GM19372 (cell line): ENCODE results near the gene BPIFB6.

Experiments used
- ATAC-seq: cut with Tn5 transposase; IDR thresholded peaks from one replicate; pipeline ENCODE4 v1.9.1; 2021; ENCODE audit warnings: mild to moderate bottlenecking, low read depth, moderate library complexity; ENCODE audit not compliant: unreplicated experiment

The BPIFB6 gene

GRCh38 chr20:33015114-33015484 lies 16.3 kb upstream of the BPIFB6 start:
- no peak for ATAC-seq

DNA sequence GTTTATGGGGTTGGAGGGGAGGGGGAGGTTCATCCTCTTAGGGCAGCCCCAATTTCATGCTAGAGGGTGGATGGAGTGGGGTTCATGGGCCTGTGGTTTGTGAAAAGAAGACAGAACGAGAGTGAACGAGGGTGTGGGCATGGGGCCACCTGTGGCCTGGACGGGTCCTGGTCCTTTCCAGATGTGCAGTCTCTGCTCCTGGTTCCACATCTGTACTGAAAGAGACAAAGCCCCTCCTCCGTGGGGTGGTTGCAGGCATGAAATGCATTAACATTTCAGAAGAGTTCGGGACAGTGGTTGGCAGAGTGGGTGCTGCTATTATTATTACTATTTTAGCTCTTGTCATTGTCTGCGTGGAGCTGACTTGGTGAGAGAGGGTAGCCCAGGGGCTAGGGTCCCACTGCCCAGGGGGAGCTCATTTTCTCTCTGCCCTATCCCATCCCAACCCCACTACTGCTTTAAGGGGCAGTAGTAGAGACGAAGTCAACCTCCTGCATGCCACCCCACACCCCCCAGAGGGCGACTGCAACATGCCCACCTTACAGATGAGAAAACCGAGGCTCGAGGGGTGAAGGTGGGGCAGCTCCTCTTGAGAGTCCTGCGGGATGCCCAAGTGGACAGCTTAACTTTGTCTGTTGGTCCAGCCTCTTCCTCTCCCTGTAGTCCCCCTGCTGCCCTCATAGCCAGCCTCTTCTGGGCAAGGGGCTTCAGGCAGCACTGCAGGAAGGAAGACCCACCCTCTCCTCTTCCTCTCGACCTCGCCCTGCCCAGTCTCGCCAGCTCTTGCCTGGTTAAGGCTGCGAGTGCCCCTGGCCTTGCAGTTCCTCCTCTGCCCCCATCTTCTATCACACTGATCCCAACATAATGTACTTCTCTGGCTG lies 15.5 kb upstream of the BPIFB6 start:
- ATAC-seq = no peak

GRCh38 chr20:33016581-33017109 lies 14.8 kb upstream of the BPIFB6 start:
- no peak for ATAC-seq

DNA sequence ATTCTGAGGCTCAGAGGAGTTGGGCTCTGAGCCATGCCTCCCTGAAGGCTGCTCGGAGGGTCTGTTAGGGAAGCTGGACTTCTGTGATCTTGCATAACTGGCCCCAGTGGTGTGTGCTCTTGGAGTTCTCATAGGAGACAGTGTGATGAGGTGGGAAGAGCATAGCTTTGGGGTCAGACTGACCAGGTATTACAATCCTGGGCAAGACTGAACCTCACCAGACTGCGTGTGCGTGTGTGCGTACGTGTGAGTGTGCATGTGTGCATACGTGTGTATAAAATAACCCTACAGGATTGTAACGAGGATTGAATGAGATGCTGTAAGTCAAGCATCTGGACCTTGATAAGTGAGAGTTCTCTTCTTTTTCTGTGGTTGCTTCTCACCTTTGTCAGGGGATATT lies 13.9 kb upstream of the BPIFB6 start:
- ATAC-seq = no peak

DNA sequence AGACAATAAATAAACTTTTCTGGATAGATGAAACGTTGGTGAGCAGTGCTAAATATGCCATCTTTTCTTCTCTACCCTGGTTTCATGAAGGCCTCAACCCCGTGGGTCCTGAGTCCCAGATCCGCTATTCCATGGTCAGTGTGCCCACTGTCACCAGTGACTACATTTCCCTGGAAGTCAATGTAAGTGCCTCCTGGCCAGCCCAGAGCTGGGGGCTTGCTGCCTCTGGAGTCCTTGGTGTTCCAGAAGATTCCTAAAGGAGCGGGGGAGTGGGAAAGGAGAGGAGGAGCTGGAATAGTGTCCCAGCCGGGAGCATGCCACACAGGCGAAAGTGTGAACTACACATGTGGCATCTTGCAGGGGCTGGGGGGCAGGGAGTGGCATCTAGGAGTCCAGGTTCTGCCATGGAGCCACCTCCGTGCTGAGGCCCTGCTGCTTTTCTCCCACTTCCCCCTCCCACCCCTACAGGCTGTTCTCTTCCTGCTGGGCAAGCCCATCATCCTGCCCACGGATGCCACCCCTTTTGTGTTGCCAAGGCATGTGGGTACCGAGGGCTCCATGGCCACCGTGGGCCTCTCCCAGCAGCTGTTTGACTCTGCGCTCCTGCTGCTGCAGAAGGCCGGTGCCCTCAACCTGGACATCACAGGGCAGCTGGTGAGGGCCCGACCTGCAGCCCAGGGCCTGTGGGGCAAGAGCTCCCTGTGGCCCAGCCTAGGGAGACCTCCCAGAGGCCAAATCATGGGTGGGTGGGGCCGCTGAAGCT lies 13.1 kb upstream of the BPIFB6 start:
- no peak for ATAC-seq

DNA sequence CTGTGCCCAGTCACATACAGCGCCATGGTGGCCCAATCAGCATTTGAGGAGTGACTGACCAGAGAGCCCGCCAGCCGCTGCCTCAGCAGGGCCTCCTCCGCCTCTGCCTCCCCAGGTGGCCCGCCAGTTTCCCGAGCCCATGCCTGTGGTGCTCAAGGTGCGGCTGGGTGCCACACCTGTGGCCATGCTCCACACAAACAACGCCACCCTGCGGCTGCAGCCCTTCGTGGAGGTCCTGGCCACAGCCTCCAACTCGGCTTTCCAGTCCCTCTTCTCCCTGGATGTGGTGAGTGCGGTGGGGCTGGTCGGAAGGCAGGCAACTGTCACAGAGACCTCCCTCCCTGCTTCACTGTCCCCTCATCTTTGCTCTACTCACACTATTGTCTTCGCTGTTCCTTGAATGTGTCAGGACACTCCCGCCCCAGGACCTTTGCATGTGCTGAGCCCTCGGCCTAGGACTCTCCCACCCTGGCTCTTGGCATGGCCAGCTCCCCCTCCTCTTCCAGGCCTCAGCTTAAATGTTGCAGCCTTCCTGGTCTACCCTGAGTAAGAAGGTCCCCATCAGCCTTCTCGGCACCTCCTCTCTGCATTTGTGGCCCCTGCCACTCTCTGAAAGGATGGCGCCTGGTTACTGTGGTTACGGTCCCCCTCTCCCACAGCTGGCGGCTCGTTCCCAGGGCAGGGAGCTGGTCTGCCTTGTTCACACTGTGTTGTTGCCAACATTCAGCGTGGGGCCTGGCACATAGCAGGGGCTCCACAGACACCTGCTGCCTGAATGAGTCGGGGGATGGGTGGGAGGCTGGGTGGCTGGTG lies 11.8 kb upstream of the BPIFB6 start:
- ATAC-seq = no peak

GRCh38 chr20:33020278-33021161 lies 10.9 kb upstream of the BPIFB6 start:
- ATAC-seq = no peak

DNA sequence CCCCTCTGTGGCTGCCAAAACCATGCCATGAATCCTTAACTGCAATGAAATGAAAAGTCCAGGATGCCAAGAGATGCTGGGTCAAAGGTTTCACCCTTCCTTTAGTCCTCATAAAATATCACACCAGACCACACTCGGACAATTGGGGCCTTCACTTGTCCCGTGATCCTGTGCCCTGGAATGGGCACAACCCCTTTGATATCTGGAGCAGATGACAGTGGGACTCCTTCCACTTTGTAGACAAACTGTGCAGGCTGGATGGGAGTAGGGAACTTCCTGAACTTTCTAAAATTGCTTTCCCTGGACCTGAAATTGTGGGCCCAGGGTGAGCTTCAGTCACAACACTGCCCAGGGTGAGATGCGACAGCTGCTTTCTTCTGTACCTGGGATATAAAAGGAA lies 9.6 kb upstream of the BPIFB6 start:
- ATAC-seq = no peak

DNA sequence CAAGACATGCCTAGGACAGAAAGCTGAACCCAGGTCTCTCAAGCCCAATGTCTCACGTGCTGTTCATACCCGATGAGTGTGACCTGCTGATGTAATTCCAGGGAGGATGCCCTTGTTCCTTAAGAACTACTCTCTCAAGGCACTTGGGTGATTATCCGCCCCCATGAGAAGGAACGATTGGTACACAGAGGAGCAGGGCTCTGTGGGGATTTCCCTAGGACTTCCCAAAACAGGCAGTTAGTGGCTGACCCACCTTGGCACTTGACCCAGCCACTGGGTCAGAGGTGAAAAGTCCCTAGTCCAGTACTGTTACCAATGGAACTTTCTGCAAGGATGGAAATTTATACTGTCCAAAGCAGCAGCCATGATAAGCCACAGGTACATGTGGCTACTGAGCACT lies 9.2 kb upstream of the BPIFB6 start:
- ATAC-seq = no peak

DNA sequence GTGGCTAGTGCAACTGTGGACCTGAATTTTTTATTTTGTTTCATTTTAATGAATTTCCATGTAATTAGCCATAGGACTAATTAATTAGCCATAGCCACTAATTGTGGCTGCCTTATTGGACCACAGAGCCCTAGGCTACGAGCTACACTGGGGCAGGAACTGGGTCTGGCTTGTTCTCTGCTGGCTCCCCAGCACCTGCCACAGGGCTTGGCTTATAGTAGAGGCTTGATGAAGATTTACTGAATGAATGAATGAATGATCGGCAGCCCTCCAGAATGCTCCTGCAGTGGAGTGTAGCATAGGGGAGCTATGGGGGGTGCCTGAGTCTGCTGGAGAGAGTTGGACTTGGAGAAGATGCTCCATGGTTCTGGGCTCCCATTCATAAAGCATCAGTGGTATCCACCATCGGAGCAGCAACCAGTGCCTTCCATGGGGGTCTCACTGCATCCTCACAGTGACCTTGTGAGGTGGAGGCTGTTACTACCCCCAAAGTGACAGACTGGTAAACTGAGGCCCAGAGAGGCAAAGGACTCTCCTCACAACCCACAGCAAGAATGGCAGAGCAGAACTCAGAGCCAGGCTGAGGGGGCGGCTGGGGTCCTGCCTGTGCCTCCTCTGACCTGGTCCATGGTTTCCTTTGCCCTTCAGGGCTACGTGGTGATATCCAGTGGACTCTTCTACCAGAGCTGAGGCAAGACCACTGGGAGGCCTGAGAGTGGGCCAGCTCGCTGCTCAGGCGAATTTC lies 8.6 kb upstream of the BPIFB6 start:
- ATAC-seq = no peak

- no peak for ATAC-seq
Measured at GRCh38 chr20:33023439-33024242, 7.8 kb upstream of the BPIFB6 start.

DNA sequence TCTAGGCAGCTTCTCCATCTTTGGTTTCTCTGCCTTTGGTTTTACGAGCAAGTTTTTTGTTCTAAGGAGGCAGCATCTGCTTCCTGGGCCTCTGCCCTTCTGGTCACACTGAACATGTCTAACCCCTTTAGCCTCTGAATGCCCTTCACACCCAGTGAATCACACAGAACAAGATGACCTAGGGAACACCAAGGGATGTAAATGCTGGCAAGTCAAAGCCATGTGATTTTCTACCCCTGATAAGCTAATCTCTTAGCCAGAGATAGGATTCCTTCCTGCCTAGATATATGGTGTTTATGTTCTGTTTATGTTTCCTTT lies 7.2 kb upstream of the BPIFB6 start:
- ATAC-seq = no peak

DNA sequence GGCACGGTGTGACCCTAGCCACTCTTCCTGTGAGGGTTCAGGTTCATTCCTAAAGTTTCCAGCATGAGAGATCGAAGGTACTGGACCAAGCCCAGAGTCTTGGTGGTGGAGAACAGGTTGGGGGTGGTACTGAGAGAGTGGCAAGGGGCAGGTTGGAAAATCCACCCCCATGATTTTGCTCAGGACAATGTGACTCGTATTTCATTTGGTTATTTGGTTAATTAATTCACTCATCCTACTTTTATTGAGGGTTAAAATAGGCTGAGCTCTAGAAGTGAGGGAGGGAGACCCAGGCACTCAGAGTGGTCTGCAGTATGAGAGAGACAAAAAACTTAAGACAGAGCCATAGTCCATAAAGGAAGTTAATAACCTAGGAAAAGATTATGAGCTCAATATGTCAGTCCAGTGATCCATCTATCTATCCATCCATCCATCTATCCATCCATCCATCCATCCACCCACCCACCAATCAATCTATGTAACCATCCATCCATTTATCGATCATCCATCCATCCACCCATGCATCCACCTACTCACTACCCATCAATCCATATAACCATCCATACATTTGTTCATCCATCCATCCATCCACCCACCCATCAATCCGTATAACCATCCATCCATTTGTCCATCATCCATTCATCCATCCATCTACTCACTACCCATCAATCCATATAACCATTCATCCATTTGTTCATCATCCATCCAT lies 6.7 kb upstream of the BPIFB6 start:
- no peak for ATAC-seq

- no peak for ATAC-seq
Measured at GRCh38 chr20:33025318-33025876, 6.1 kb upstream of the BPIFB6 start.

DNA sequence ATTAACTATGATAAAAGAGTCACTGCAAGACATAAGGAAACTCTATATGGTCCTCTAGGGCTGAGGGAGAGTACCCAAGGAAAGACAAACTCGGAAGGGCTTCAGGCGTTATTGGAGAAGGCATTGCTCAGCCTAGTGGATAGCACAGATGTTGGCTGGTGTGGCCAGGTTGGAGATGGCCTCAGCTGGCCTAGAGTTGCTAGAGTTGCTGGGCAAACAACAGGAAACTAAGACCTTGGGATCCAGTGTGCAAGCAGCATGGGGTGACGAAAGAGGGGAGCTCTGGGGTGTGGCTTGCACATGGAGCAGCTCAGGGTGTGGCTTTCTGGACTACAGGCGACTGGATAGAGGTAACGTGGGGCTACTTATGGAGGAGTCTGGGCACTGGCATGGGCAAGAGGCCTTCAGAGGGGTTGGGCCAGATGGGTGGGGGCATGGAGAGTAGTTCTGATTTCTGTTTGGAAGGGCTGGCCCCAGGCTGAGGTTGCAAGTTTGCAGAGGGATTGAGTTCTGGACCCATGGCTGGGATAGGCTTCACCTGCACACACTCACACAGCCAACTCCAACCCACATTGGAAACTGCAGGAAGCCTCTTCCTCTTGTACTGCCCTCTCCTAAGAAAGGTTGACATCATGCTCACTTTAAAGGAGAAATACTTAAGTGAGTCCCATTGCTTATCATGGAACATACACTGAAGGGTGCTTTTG lies 5.2 kb upstream of the BPIFB6 start:
- no peak for ATAC-seq

- ATAC-seq = no peak
Measured at GRCh38 chr20:33026779-33027759, 4.4 kb upstream of the BPIFB6 start.
